Thyroid gland (tissue), 4 donors: Measurements from ENCODE around the gene GLCE.

ENCODE experiments used
- CTCF ChIP-seq, 6 experiments: fragments of 200-600 bp in 3 of 6; fragments of 450-650 bp in 3 of 6; sonication (generic) in 3 of 6; IDR thresholded peaks; one replicate each; pipeline ENCODE4 v1.5.1; 2016 to 2019; ENCODE audit warnings: antibody characterized with exemption in 6 of 6, mild to moderate bottlenecking in 2 of 6, inconsistent platforms in 1 of 6, moderate library complexity in 1 of 6
- POLR2A ChIP-seq, 2 donors: fragments of 450-650 bp; IDR thresholded peaks; one replicate each; pipeline ENCODE4 v1.6.1; 2017; ENCODE audit warnings: antibody characterized with exemption in 2 of 2, mild to moderate bottlenecking in 2 of 2, moderate library complexity in 1 of 2

- TF ChIP-seq CTCF (IDR thresholded peaks at IDR 0.05) (no peak), POLR2A (IDR thresholded peaks at IDR 0.05) (no peak)
These were observed 2.8 kb downstream of the GLCE start for GRCh38 chr15:69163141-69163669.
